ENCODE measurements around the gene SEMA4D.

The SEMA4D gene

GRCh38 chr9:89462817-89463683, 34.9 kb downstream of the SEMA4D start:
- DNase-seq = no peak

- no peak for DNase-seq
These were observed 35.7 kb downstream of the SEMA4D start for GRCh38 chr9:89462199-89462598.

- DNase-seq = peak in 1 of 2 donors; percentile 50
These were observed 36.6 kb downstream of the SEMA4D start for GRCh38 chr9:89461265-89461664.

GRCh38 chr9:89460551-89460950, 37.4 kb downstream of the SEMA4D start:
- no peak for DNase-seq

DNA sequence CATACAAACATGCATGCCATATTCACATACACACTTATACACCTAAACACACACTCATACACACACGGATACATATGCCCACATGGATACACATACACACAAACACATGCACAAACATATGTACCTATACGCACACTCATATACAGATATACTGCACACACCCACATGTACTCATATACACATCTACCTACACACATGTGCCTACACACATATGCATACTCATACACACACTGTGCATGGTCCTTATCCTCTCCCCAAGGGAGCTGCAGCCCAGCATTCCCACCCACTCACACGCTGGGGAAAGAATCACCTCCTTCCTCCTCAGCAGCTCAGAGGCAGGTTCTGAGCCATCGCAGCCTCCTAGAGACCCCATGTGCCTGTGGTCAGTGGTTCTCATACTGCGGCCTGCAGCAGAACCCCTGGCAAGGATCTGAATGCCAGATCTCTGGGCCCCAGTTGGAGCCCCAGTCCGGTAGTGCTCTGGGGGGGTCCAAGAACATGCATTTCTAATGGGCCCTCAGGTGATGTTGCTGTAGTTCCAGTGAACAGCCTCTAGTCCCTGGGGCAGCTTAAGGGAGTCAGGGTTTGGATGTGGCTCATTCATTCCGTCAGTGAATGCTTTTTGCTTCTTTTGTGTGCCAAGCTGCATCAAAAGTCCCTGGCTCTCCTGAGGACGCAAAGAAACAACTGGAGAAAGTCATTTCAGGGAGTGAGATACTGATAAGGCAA, 39.0 kb downstream of the SEMA4D start:
- DNase-seq = no peak

GRCh38 chr9:89457376-89457855, 40.5 kb downstream of the SEMA4D start:
- no peak for DNase-seq

DNA sequence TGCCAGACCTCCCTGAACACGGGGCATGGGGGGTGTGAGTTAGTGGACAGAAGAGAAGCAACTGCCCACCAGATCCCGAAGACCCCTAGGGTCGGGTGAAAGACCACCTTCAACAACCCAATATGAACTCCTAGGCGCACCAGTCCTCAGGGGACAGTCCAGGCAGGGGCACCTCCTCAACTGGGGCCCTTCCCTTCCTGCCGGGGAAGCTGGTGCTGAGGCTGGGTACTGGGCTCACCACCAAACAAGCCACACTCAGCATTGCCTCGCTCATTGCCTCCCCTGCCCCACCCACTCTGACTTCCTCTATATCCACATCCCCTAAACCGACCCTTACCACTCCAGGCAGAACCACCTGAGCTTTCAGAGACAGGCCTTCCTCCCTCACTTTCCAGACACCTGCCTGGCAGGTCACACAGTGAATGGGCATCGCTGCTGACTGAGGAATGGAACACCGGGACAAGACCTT, 42.5 kb downstream of the SEMA4D start:
- no peak for DNase-seq

DNA sequence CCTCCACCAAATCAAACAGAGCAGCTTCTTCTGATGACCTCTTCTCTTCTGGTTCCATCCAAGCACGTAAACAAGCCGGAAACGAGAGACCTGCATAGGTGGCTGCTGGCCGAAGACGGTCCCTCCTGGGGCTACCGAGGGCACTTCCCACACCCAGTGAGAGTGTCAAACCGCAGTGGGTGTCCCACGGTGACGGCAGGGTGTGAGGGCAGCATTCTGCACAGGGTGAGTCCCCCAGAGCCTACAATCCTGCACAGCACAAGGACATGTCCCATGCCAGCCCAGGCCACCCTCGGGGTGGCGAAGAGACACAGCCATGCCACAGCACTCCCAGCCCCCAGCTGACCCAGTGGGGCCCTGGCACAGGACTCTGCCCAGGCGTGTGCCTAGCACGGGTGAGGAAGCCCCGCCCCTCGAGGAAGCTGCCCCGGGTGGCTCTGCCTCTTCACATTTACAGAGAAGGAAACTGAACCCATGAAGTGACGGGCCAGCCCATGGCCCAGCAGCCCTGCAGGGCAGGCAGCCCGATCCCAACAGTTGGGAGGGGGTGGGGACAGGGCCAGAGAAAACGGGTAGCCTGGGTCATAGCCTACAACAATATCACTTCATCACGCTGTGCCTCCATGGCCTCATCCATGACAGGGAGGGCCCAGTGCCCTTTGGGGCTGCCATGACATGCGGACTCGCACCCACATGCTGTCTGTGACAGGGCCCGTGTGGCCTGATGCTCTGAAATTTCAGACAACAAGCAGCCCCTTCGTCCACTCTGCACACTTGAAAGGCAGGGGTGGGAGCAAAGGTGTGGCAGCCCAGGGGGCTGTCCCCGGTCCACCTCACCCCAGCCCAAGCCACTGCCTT, 43.2 kb downstream of the SEMA4D start:
- DNase-seq = no peak

DNA sequence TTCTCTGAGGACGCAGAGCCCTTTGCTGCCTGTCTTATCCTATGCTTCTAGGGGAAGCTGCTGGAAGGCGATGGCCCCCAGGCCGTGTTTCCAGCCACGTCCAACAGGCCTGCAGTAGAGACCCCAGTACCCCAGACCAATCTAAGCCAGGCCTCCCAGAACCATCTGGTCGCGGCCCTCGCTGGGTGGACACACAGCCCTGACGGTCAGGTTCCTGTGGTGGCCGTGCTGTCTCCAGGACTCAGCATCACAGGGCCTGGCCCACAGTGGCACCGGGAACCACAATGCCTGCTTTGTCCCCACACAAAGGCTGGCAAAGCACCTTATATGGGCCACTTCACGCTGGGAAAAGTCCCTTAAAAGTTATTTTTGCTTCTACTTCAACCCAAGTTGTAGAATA, 44.5 kb downstream of the SEMA4D start:
- DNase-seq = no peak

DNA sequence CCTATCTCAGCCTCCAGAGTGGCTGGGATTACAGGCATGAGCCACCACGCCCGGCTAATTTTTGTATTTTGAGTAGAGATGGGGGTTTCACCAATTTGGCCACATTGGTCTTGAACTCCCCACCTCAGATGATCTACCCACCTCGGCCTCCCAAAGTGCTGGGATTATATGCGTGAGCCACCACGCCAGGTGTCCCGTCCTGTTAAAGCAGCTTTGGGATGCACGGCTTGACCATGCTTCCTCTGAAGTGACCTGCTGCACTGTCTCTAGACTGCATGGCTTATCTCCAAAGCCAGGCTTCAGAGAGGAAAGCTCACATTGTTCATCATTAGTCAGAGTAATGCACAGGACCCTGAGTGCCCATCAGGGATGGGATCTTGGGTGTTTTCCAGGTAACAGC, 45.4 kb downstream of the SEMA4D start:
- no peak for DNase-seq

GRCh38 chr9:89450213-89450612, 47.7 kb downstream of the SEMA4D start:
- DNase-seq = no peak

GRCh38 chr9:89449261-89449671, 48.6 kb downstream of the SEMA4D start:
- no peak for DNase-seq

GRCh38 chr9:89448821-89449220, 49.1 kb downstream of the SEMA4D start:
- no peak for DNase-seq

- peak in 1 of 2 donors; percentile 56 for DNase-seq
These were observed 49.5 kb downstream of the SEMA4D start for GRCh38 chr9:89448381-89448780.

DNA sequence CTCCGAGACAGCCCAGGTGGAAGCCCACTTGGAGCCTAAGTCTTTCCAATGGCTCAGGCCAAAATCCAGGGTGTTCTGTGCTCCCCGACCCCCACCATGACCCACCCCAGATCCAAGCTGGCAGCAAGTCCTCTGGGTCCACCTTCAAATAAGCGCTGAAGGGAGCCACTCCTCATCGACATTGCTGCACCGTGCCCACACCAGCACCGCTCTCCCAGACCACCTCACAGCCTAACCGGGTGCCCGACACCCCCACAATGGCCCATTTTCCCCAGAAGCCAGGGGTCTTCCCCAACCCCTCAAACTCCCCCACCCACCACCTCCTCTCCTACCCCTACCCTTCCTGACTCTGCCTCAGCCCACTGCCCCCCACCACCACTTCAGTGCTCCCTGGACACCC, 50.5 kb downstream of the SEMA4D start:
- no peak for DNase-seq

DNA sequence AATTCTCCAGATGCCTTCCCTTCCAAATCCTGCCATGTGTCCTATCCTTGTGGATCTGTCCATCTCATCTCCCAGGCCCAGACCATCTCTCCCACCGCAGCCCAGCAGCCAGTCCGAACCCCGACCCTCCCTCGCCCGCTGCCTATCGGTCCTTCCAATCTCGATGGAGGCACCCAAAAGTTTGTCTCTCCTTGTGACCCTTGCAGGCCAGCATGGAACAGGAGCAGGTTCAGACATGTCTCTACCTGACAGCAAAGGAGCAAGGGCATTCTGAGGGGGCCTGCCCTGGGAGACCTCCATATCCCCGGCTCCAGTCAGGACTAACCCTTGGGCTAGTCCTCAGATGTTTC, 51.0 kb downstream of the SEMA4D start:
- no peak for DNase-seq

DNA sequence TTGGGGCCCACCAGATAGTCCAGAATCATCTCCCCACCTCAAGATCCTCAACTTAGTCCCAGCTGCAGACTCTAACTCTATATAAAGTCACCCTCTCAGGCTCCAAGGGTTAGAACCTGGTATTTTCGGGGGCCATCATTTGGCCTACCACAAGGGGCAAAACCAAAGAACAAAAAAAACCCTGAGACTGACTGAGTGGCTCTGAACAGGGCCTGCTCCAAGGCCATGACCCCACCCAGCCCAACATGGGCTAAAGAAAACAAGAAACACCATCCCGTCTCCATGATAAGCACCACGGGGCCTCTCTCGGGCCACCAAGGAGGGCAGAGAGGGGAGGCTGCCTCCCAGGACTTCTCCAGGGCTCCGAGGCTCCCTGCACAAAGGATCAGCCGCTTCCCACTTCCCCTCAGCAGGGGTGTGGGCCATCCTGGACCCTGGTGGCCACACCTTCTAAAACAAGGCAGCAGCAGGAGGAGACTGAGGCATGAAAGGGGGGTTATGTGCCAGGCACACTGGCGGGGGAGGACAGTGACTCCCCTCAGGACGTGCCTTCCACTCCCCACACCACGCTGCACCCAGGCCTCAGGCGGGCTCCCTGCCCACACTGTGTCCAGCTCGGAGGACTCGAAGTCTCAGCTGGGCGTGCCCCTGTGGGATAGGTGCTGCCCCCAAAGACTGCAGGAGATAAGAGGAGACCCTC, 51.5 kb downstream of the SEMA4D start:
- DNase-seq = no peak

- no peak for DNase-seq
These were observed 52.1 kb downstream of the SEMA4D start for GRCh38 chr9:89445801-89446251.

DNA sequence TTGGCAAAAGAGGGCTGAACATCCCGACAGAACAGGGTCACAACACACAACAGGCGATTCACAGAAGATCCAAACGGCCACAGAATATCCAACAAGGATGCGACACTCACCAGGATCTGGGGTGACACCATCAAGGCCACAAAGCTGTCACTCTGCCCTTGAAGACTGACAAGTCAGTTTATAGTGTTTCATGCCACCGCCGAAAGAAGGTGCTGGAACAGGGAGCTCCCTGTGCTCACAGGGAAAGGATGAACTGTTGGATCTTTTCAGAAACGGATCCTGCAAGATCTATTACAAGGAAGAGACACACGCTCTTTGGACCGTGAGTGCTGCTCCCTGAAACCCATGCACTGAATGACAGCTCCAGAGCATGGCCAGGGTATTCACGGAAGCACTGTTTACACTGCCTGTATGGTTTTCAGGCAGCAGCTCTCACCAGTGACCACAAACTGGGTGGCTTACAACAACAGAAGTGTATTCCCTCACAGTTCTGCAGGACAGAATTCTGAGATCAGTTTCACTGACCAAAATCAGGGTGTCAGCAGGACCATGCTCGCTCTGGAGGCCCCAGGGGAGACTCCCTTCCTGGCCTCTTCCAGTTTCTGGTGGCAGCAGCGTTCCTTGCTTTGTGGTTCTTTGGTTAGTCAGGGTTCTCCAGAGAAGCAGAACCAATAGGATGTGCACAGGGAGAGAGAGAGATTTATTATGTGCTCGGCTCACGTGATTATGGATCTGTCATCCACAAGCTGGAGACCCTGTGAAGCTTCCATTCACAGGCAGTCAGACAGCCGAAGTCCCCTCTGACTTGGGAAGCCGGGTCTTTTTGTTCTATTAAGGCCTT, 52.8 kb downstream of the SEMA4D start:
- DNase-seq = no peak

GRCh38 chr9:89444274-89444673, 53.6 kb downstream of the SEMA4D start:
- peak in 1 of 2 donors; percentile 56 for DNase-seq

Data from activated CD4-positive, alpha-beta T cell treated with anti-CD3 and anti-CD28 coated beads for 4 hours (primary cell).